Astrocyte of the spinal cord (primary cell): ENCODE measurements around the gene IVD.
"Not testable (repeated sequence)": the region's sequence is repeated elsewhere in the genome, so short reads cannot be mapped to it uniquely, and the experiment has no call there.

ENCODE experiments used
- DNase-seq: peaks from one replicate; pipeline ENCODE4 v3.0.0; 2011; ENCODE audit warnings: low read depth, low spot score
- H3K4me3 ChIP-seq: 2 replicates; pipeline ENCODE4 v1.5.1; 2011; ENCODE audit warnings: low read depth, mild to moderate bottlenecking, low read length, moderate library complexity
- CTCF ChIP-seq: IDR thresholded peaks from 2 replicates; pipeline ENCODE4 v1.5.1; 2012; ENCODE audit warnings: low read depth, mild to moderate bottlenecking, low read length, inconsistent platforms
- in situ Hi-C: cut with HindIII; loops from 2 replicates; pipeline ENCODE4 v1.10.0; 2017; ENCODE audit warnings: low sequenced_read_pairs

Gene IVD

GRCh38 chr15:40446144-40446543 is 40.5 kb downstream of the IVD start:
- no peak for TF ChIP-seq CTCF
- no peak overlapping the region for H3K4me3 ChIP-seq
- DNase-seq = no peak
- in situ Hi-C loops = no loop called here

DNA sequence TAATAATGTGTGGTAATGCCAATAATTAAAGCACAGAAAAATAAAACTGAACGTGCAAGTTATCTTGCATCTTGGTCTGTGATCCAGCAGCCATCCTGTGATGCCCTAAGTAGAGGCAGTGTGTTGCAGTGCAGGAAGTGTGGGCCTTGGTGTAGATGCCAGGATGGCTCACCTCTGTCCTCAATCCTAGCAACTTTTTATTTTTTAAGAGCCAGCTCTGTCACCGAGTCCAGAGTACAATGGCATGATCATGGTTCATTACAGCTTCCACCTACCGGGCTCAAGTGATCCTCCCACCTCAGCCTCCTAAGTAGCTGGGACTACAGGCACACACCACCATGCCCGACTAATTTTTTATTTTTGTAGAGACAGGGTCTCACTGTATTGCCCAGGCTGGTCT is 42.8 kb downstream of the IVD start:
- no peak overlapping the region for H3K4me3 ChIP-seq
- in situ Hi-C loops = no loop called here
- DNase-seq = no peak
- no peak for TF ChIP-seq CTCF

DNA sequence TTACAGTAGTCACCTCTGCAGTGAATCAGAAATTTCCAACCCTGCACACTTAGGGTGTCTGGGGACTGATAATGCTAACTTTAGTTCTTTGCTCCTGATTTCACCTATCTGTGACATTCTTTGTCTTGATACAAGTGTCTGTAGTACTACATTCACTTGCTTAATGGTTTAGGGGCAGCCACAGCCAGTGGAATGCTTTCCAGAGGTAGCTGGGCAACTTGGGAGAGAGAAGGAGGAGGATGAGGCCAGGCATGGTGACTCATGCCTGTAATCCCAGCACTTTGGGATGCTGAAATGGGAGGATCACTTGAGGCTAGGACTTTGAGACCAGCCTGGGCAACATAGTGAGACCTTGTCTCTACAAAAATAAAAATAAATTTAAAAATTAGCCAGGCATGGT is 43.7 kb downstream of the IVD start:
- TF ChIP-seq CTCF = no peak
- no peak overlapping the region for H3K4me3 ChIP-seq
- in situ Hi-C loops = no loop called here
- DNase-seq = no peak

DNA sequence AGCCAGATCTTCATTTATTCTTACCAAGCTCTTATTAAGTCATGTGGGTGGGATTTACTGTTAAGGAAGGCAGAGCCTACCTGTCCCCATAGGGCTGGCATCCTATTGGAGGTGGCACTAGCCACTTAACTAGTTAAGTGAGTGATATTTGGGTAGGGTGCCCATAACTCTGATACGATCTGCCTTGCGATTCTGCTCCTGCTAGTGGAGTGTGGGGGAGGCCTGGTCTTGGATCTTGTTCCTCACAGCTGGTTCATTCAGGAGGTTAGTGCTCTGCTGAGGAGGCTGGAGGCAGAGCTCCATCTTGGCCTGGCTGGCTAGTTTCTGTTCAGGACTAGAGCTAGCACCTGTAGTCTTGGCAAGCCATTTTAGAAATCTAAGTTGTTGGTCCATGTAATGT is 44.5 kb downstream of the IVD start:
- in situ Hi-C loops = no loop called here
- DNase-seq = no peak
- no peak for TF ChIP-seq CTCF
- H3K4me3 ChIP-seq = no peak overlapping the region

DNA sequence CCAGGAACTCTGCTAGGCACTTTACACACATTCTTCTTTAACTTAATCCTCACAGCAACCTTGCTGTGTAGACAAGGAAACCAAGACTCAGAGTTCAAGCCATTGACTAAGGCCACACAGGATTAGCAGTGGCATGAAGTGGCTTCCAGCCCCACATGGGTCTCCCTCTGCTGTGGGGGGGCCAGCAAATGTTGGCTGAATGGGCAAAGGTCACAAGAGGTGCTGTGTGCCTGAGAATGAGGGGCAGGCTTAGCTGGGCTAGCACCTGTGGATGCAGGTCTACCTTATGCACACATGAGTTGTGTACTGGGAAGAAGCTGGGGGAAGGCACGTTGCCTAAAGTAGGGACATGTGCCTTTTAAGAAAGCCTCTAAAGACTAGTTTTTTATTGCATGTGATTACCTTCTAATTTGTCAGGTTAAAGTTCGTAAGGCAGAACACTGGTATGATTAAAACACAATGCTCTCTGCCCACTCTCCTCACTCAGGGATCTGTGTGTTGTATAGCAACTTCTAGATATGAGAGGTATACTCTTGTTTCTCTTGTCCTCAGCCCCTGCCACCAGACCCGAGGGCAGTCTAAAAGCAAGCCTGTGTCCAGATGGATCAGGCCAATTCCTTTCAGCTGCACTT is 46.0 kb downstream of the IVD start:
- DNase-seq = no peak
- TF ChIP-seq CTCF = no peak
- in situ Hi-C loops = no loop called here
- no peak overlapping the region for H3K4me3 ChIP-seq

DNA sequence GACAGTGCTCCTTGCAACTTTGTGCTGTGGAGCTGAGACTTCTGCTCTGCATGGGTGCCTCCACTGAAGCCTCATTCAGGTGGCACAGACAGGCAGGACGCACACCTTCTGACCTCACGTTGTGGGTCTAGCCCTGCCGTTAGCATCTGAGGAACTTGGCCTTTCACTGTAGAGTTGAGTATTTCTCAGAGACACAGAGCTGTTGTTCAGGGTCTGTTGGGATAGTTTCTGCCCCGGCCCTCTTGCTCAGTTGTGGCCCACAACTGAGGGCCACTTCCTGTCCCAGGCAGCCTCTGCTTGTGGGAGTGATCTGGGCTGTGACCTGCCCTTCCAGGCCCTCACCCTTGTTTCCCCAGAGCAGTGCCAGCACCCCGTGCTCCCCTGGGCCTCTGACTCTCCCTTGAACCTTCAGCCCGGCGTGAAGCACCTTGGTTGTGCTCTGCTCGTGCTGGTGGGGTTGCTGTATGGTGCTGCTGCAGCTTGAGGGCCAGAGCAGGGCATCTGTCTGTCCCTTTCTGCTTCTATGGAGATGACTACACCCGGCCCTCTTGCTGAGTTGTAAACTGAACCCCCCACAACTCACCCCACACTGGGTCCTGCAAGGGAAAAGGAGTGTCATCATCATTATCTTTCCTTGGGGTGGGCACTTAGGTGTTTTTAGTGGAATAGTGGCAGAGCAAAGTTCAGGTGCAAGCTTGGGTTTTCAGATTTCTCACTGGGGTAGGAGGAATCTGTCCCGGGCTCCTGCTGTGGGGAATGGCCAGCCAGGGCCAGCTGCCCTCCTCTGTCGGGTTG is 46.9 kb downstream of the IVD start:
- H3K4me3 ChIP-seq = no peak overlapping the region
- in situ Hi-C loops = no loop called here
- no peak for DNase-seq
- TF ChIP-seq CTCF = no peak

- in situ Hi-C loops, H3K4me3 ChIP-seq, DNase-seq: not testable (repeated sequence)
Observed at GRCh38 chr15:40453941-40454340, 48.3 kb downstream of the IVD start.
